Neural progenitor cell (in vitro differentiated cells): ENCODE data around the gene C21orf91.

Source experiments
- CTCF ChIP-seq: fragments of 200-600 bp; sonication (generic); IDR thresholded peaks from 2 replicates; pipeline ENCODE4 v1.5.1; 2017; ENCODE audit warnings: antibody characterized with exemption, mild to moderate bottlenecking
- EZH2 ChIP-seq: fragments of 200-600 bp; sonication (generic); IDR thresholded peaks from 2 replicates; pipeline ENCODE4 v1.6.1; 2017; ENCODE audit warnings: antibody characterized with exemption, mild to moderate bottlenecking, moderate library complexity
- EZH2phosphoT487 ChIP-seq: fragments of 200-600 bp; sonication (generic); IDR thresholded peaks from 2 replicates; pipeline ENCODE4 v1.6.1; 2017; ENCODE audit warnings: antibody characterized with exemption

DNA sequence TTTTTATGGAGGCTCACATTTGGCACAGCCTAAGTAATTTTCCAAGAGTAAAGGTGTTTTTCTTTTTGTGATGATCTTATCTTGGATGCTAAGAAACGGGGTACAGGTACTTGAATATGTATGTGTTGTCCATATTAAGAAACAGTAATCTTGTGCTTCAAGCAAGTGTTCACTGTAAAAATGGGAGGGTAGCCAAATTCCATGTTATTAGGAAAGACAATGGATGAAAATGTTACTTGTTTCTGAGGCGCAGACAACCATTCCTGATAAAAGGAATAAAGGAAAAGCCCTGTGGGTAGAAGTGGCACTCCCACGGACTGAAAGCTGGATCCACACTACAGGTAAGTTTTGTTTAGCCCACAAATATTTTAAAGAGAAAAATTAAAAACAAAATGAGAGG, 15.6 kb downstream of the C21orf91 start:
- no peak for TF ChIP-seq CTCF
- no peak for TF ChIP-seq EZH2
- TF ChIP-seq EZH2phosphoT487 = no peak
